Amniotic stem cell (primary cell): ENCODE results near the gene CEACAM18.
"Not testable (repeated sequence)": the region's sequence is repeated elsewhere in the genome, so short reads cannot be mapped to it uniquely, and the experiment has no call there.

Source experiments
- DNase-seq: peaks from one replicate; lab custom pipeline; 2025; lab: John Stamatoyannopoulos, UW

Gene CEACAM18

DNA sequence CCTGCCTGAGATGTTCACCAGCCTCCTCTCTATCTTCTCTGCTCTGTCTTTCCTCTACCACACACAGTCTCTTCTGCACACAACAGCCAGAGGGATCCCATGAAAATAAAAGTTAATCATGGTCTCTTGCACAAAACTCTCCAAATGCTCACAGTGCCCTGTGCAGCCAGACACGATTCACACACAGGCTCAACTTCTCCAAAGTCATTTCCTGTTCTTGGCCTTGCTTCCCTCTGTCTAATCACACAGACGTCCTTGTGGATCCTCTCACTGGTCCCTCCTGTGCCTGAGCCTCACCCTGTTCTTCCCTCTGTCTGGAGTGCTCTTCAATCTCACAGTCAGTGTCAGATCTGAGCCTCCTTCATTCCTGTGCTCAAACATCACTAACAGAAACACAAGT, 15.4 kb downstream of the CEACAM18 start:
- no peak for DNase-seq

DNA sequence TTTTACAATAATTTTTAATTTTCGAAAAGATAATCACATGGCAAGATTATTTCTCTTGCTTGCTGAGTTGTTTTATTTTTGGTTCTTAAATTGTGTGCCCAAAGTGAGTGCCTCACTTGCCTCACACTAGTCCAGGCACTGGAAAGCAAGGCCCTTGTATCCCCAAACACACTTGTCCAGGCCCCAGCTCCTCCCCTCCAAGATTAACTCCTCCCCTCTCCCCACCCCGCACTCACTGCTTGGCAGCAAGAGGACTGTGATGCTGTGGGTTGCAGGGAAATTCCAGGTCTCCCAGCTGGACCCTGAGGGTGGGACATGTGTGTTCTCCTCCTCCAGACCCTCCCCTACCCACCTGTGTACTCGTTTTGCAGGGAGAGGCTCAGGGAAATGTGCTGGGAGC, 19.3 kb downstream of the CEACAM18 start:
- DNase-seq, result no peak

DNA sequence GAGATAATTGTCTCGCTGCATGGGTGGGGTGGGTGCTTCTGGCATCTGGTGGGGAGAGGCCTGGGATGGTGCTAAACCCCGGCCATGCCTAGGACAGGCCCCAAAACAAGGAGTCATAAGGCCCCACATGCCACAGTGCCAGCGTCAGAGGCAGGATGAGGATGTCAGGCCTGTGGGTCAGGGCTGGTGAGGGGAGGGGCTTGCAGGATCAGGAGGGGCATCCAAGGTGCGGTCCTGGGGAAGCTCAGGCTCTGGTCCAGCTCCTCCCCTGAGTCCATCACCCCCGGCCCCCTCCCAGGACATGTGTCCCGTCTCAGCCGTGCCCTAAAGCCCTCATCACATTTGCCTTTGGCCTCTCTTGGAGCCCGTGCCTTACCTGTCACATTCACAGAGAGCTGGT, 22.6 kb downstream of the CEACAM18 start:
- DNase-seq, result not testable (repeated sequence)

DNA sequence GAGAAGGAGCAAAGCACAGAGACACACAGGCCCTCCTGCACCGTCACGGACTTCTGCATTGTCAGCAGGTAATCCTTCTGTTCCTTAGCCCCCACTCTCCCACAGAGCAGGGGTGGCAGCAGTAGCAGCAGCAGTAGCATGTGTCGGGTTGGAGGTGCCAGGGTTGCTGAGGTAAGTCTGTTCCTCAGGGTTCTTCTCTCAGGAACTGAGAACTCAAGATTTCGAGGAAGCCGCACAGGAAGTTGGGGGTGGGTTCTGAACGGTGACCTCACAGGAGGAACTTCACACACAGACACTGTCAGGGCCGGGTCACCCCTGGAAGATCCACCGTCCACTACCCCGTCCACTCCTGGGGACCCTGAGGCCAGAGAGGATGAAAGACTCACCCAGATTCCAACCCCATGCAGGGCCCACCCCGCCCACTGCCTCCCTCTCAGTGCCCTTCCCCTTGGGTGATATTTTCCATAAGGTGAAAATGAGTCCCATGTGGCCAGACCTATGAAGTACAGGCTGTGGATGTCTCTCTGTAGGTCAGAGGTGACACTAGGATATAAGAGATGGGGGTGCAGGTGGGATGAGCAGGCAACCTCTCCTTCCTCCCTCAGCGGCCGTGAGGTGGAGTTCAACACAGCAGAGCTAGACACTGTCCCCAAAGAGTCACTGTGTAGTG, 23.4 kb downstream of the CEACAM18 start, which contains the start of gene SIGLEC12:
SIGLEC12 (minus strand) TSS at position 207 of the 670 bp plus-strand sequence; CDS start at position 140, 67 bp downstream.
- no peak for DNase-seq

DNA sequence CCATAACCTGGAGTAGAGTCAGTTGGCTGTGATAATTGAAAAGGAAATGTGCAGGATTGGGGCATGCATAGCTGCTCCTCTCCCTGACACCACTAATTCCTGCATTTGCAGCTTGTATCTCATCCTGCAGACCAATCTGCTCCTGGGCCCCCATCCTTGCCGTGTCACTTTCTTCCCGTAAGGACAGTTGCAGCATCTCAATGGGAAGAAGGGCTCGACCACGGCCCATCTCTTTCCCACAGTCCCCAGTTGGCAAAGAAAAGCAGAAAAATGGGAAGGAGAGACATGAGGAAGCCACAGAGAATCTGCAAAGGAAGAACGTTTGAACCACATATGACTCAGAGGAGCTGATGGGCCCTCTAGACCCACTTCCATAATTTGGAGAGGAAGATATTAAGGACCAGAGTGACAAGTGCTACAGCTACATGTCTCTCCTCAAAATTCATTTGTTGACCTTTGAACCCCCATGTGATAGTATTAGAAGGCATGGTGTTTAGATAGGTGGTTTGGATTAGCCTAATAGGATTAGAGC, 25.0 kb downstream of the CEACAM18 start:
- no peak for DNase-seq

DNA sequence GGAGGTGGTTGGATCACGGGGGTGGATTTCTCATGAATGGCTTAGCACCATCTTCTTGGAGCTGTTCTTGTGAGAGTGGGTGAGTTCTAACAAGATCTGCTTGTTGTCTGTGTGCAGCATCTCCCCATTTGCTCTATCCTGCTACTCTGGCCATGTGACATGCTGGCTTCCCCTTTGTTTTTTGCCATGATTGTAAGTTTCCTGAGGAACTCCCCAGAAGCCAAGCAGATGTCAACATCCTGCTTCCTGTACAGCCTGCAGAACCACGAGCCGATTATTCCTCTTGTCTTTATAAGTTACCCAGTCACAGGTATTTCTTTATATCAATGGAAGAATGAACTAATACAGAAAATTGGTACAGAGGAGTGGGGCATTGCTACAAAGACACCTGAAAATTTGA, 25.6 kb downstream of the CEACAM18 start:
- no peak for DNase-seq

DNA sequence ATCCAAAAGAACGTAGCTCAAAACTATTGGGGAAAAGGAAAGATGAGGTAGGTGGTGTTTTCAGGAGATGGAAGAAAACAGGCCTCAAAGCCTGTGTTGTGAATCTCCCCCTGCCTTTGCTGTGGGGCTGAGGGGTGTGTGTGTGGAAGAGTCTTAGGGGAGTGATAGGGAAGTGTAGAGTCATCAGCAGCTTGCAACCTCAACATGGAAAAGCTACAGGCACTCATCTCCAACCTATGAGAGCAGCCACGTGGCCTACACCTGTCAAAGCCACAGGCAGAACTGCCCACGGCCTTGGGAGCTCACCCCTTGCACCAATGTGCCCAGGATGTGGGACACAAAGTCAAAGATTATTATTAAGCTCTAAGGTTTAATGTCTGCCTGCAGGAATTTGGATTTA, 27.6 kb downstream of the CEACAM18 start:
- no peak for DNase-seq

DNA sequence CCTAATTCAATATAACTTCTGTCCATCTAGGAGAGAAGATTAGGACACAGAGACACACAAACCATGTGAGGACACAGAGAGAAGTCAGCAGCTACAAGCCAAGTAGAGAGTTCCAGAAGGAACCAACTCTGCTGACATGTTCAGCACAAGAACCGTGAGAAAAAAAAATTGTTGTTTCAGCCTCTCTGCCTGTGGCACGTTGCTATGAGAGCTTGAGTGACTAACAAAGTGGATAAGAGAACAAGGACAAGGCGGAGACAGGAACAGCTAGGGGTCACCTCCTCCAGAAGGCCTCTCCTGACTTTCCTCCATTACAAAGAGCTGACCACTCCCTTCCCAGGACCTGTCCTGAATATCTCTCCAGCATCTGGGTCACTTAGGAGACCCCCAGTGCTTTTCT, 28.9 kb downstream of the CEACAM18 start:
- DNase-seq, result no peak

DNA sequence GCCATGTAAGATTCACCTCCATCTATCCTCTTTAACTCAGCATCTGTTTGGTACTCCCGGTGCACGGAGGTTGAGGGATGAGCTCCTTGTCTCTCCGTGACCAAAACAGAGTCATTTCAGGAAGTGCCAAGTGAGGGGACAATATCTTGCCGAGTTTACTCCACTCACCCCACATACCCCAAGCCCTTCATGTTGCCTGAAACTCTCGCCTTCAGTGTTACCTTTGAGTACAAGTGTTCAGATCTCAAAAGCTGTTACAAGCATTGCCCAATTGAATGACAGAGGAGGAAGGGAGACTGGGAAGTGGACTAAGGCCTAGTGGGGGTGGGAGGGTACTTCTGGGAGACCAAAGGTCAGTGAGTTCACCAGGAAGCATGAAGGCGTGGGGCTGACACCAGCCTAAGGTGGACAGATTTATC, 29.3 kb downstream of the CEACAM18 start:
- DNase-seq, result no peak

DNA sequence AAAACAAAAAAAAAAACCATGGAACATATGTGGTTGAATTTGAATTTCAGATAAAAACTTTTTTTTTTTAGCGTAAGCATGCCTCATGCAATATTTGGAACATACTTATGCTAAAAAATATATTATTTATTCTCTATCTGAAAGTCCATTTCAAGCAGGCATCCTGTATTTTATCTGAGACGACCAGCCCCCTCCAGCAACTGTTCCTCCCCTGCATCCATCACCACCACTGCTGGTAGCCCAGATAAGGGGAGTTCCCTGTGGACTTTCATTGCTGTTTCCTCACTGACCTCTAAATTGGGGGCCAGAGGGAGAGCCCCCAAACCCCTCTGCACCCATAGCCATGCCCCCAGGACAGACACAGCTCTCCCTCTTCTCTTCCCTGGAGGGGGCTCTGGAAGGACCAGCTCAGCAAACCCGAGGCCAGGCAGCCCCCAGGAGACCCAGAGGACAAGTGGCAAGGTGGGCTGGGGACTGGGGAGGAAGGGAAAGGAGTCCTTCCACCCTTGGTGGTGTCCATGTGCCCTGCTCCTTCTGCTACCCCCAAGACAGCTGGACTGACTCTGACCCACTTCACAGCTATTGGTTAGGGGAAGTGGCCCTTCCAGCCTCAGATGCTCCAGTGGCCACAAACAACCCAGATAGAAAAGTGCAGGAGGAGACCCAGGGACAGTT, 29.9 kb downstream of the CEACAM18 start:
- DNase-seq, result no peak

DNA sequence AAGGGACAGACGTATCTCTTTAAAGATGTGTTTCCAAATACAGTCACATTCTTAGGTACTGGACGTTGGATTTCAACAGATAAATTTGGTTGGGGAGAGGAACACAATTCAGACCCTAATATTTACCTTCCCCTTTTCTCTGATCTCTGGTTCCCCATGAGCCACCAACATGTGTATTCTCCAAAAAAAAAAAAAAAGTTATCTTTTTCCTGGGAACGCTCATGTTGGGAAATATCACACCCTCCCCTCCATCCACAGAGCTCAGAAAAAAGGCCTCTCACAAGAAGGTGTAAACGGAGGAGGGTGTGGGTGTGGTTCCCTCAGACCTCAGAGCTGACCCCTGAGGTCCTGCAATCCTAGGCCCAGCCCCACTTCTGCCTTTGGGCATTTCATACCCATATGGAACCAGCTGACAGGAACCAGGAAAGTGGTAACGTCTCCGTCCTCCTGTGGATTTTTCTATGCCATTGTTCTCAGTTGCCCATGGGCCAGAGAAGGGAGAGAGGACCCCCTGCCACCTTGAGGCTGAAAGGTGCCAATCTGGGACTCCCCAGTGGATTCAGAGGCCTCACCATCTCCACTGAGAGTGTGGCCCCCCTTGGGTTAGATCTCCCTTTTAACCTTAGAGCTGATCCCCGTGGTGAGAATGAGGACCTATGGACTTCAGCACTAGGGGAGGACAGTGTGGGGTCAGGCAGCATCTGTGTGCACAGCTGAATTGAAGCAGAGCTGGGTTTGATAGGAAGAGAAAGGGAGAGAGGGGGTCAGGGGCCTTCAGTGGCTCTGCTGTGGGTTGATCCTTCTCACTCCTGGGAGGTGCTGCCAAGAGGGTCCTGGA, 31.7 kb downstream of the CEACAM18 start:
- no peak for DNase-seq

DNA sequence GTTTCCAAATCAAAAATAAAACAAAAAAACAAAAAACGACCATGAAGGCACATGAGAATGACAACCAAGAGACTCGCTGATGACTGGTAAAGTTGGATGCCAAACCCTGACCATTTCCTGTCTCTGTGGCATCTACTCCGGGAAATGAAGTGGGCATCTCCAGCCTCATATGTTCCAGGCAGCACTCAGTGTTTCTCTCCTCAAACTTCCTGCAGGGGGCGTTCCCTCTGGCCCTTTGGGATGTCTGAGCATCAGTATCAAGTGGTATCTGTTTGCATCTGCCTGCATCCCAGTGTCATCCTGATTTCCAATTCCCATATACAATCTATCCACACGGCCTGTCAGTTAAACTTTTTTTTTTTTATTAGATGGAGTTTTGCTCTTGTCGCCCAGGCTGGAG, 33.0 kb downstream of the CEACAM18 start:
- no peak for DNase-seq

DNA sequence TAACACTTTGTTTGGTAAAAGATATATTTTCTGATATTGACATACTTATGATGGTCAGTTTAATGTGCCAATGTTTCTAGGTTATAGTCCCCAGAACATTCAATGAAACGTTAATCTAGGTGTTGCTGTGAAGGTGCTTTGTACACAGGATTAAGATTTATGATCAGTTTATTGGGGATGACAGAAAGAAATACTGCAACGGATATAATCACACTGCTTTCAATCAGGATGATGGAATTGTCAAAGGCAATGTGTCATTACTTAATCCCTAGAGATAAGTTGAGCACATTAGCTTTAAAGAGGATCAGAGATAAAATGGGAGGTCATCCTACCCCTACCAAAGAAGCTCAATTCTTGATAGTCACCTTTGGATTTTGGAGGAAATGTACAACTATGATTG, 35.6 kb downstream of the CEACAM18 start:
- no peak for DNase-seq

DNA sequence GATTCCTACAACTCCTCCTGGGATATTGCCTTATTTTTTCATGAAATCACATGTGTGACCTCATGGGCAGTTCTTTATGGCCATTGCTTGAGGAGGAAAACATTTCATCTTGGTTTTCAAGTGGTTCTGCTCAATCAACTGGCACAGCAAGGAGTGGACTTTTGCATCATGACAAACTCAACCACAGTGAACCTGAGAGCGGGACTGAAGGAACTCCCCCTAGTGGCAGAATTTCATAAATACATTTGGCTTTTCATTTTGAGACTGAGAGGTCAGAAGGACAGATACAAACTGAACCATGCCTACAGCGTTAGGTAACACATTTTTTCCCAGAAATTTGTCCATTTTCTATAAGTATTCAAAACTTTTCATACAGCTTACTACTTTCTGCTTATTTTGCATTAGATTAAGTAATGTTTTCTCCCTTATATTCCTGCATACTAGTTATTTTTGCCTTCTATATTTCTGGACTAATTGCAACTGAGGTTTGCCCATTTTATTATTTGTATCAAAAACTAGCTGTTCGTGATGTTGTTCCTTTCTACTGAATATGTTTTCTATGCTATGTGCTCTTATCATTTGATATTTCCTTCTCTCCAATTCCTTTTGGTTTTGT, 36.6 kb downstream of the CEACAM18 start:
- DNase-seq, result peak; percentile 1

DNA sequence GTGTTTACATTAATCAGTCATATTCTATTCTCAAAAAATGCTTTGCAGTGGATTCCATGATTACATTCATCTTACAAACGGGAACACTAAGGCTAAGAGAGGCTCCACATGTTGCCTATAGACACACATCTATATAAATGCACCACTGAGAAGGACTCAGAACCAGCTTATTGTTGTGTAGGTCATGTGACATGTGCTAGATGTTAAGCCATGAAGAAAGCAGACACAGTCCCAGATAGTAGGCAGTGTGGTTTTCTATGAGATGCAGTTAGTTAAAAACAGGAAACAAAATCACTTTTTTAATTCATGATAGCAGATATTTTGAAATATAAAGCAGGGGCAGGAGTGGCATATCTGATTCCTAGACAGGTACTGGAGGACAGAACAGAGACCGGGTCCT, 42.4 kb downstream of the CEACAM18 start:
- DNase-seq, result no peak

DNA sequence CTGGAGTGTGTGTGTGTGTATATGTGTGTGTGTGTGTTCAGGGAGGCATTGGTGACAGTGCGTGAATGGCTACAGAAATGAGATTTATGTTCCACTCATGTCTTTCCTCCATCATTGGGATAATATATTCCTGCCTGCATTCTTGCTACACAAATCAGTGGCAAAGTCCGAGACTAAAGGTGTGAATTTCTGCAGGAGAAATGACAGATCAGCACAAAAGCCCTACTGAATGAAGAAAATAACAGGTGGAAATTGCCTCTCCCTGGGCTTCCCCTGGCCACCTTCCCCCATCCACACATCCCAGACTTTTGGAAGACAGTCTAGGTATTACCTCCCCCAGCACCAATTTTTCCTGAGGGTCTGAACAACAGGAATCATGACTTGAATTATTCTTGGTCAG, 43.0 kb downstream of the CEACAM18 start:
- no peak for DNase-seq

DNA sequence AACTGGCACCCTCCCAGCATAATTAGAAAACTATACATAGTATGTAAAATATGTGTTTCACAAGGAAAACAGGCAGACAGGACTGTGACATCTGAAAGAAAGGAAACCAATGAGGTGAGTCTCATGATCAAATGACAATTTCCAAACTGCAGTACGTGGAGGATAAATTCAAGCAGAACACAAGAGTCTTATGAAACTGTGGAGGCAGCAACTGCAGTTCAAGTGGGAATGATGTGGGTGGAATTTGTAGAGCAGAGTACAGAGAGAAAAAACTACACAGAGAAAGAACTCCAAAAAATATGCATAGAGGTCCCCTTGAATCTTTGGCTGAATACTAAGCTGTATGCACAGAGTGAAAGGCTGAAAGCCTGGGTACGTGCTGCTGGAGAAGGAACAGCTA, 43.4 kb downstream of the CEACAM18 start:
- no peak for DNase-seq

DNA sequence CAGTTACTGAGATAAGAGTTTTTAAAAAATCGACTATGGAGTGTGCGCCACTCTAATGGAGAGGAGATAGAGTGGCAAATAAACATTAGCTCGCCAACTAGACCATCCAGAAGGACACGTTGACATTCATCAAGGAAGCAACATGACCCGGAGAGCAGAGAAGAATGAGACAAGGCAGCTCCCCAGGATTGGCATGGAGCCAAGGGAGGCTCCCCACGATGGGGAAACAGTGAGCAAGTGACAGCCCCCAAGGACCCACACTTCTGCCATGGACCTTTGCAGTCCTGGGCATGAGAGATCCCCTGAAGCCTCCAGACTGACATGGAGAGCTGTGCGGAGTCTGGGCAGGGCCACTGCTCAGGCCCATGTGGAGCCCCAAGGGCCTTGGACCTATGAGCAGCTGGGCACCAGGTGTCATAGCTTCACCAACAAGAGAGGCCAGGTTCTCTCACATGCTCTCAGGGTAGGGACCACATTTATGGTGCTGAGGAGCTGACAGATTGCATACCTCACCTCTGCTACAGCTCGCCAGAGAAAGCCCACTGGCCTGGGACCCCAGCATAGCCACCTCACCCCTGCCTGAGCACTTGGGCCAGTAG, 46.4 kb downstream of the CEACAM18 start:
- no peak for DNase-seq

DNA sequence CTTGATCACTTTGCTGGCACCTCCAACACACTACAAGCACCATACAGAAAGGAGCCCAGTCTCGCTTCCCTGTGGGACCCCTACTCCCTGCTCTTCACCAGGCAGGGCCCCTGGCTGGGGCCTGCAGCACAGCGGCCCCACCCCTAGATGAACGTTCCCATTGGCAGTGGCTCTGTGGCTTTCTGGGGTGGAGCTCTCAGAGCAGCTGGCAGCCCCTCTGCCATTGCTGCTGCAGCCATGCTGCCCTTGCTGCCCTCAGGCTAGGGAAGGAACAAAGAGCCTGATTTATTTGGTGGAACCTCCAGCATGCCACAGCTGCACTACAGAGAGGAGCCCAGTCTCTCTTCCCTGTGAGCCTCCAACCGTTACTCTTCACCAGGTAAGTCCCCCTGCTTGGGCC, 47.3 kb downstream of the CEACAM18 start:
- no peak for DNase-seq

DNA sequence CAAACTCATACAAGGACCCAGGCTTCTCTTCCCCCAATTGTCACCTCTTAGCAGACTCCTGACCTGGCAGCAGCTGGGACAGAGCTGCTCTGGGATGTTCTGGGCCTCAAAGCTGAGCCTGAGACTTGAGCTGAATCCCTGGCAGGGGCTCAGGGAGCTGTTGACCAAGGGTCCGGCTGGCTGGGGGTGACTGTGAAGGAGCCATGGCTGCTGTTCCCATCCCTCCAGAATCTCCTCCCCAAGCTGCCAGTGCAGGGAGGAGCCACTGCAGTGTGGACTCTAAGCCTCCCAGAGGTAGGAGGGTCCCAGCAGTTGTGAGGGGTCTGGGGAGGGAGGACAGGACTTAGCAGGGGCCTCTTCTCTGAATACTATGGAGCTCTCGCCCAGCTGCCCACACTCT, 51.0 kb downstream of the CEACAM18 start:
- no peak for DNase-seq

DNA sequence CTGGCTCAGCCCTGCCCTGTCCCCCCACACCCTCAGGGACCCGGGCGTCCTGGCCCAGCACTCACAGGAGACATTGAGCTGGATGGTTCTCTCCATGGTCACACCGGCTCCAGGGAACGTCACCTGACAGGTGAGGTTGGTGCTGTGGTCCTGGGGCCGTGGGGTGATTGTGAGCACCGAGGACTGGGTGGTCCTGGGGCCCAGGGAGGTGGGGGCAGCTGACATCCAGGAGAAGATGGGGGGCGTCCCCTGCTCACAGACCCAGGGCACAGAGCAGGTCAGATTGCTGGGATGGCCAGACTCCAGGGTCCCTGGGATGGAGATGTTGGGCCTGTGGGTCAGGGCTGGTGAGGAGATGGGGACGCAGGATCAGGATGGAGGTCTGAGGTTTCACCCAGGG, 52.3 kb downstream of the CEACAM18 start:
- DNase-seq, result no peak
